Adipose tissue (tissue), 3 donors: ENCODE results near the gene MEGF11. TPM values are rescaled to one million over a fixed set of nuclear protein-coding genes. Genes with fewer than 3 reads are reported as not detected.

Source experiments
- H3K27ac ChIP-seq: one replicate; pipeline ENCODE4 v1.5.1; 2013; ENCODE audit warnings: low read depth, low read length
- WGBS, 3 donors: extraction: QIAGEN DNeasy Blood & Tissue Kit; methylation state at CpG; one replicate each; pipeline ENCODE4 v1.1.7; 2013; 5-methylcytosine and 5-hydroxymethylcytosine counted together
- polyA plus RNA-seq, 3 donors: library from polyadenylated mRNA; stranded (reverse); fragments of 200-250 nt; gene quantifications; one replicate each; pipeline ENCODE4 v1.2.3, GENCODE V29; 2013
- donor health status: healthy with polysubstance abuse.
- donor health status: Bipolar disorder and iron deficiency.
- donor health status: healthy.

Gene MEGF11
- polyA plus RNA-seq, 3 donors = 0.01 to 0.22 TPM; not detected in 1

DNA sequence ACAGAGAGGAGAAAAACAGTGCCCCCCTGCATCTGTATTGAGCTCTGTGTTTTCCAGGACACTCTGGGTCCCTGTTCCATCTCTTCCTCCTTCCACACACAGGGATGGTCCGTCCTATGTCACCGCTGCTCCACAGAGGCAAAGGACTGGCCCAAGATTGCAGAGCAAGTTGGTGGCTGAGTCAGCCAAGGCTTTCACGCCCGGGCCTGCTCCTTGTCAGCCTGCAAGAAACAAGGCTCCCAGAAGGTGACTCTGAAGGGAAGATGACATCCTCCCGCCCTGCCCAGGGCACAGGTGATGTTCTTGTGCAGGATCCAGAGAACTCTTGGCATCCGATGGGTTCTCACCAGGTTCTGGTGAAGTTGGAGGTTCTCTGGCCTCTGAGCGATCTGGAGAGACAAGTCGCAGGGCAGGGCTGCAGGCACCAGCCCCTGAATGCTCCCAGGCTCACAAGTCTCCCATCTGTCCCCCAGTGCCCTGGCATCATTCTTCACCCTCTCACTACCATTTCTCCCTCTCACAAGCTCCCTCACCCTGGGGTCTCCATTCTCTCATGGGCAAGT is 138.6 kb downstream of the MEGF11 start:
- WGBS, 3 donors = 92 to 94% (median 93%) methylated on average over 8 of the region's 8 CpGs
- H3K27ac ChIP-seq = no peak overlapping the region

DNA sequence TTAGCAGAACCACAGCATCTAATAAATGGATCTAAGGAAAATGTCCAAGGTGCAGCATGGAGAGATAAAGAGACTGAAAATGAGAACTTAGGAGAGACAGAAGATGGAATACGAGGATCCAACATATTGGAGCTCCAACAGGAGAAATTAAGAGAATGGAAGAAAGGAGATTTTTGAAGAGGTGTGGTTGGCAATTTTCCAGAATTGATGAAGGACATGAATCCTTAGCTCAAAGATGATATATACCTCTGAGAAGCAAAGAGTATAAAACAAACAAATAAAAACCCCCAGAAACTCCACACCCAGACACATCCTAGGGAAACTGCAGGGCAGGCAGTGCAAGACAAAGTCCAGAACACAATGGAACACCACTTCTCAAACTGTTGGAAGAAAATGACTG is 141.2 kb downstream of the MEGF11 start:
- 95 to 96% (median 96%) methylated on average over 1 of the region's 1 CpG for WGBS, 3 donors

DNA sequence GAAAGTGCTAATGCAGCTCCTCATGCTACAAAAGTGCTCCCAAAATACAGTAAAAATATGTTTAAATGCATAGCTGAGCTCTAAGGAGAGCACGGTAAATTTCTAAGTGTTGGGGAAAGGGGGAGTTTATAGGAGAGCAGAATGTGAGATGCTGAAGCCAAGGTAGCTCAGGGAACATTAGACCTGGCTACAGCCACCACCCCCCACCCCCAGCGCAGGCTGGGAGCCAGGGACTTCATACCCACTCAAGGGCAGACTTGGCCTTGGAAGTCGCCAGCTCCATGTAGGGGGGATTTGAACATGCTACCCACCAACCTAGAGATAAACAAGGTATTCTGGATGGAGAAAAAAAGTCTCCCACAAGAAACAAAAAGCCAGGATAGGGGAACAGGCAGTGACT is 142.2 kb downstream of the MEGF11 start:
- 71 to 90% (median 83%) methylated on average over 3 of the region's 3 CpGs for WGBS, 3 donors
- no peak overlapping the region for H3K27ac ChIP-seq

More for the DNA sequence above, 141.2 kb downstream of the MEGF11 start:
- no peak overlapping the region for H3K27ac ChIP-seq

DNA sequence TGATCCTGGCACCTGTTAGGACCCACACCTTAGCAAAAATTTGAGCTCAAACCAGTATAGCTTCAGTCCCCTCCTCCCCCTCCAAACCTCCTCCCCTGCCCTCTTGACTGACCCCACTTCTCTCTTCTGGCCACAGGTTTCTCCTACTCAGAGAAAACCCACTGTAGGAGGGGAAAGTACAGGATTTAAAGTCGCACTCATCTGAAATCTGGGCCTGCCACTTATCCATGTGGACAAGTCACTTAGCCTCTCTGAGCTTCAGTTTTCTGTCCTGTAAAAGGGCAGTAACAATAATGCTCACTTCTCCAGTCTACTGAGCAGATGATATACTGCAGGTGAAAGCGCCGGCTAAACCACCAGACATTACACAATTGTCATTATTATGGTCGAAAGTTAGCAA is 142.7 kb downstream of the MEGF11 start:
- WGBS, 3 donors = 85 to 87% (median 86%) methylated on average over 4 of the region's 4 CpGs
- no peak overlapping the region for H3K27ac ChIP-seq

DNA sequence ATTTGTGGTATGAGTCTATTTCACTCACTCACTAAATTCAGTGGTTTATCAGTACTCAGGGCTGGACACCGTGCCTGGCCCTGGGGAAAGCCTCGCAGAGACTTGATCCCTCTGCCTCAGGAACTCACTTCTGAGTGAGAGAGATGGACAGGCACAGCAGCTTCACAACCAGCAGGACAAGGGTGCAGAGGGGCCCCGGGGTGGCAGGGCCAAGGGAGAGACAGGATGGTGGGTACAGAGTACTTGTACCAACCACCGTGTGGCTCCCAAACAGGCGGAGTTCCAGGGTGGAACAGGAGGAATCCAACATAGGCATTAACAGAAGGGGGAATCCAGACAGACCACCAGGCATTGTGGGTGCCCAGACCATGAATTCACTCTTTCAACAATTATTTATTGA is 143.7 kb downstream of the MEGF11 start:
- H3K27ac ChIP-seq = no peak overlapping the region
- WGBS, 3 donors = 77 to 81% (median 81%) methylated on average over 5 of the region's 5 CpGs

DNA sequence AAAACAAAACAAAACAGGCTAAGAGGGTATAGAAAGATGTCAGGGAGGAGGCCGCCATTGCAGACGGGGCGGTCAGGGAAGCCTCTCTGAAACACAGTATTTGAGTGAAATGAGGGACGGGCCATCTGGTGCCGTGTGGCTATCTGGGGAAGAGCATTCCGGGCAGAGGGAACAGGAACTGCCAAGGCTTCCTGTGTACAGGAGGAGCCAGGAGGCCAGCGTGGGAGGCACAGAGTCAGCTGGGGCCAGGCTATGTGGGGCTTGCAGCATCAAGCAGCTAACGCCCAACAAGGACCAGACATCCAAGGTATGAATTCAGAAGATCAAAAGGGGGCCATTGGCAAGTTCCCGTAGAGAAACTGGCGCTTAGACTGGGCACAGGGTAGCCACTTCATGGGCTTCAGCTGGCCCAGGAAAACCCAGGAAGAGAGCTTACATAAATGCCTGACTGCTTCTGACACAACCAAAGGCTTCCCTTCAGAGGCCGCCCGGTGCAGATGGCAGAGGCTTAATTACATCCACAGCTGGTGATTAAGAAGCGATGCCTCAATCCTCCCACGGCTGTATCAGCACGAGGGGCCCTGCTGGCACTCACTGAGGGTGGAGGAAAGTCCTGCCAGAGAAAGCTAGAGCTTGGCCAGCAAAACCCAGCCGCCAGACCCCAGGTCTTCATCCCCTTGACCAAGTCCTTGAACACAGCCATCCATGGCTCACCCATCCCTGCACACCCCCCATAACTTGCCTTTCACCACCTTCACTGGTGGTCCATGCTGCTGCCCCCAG is 144.9 kb downstream of the MEGF11 start:
- H3K27ac ChIP-seq = no peak overlapping the region
- 69 to 89% (median 70%) methylated on average over 16 of the region's 16 CpGs for WGBS, 3 donors

DNA sequence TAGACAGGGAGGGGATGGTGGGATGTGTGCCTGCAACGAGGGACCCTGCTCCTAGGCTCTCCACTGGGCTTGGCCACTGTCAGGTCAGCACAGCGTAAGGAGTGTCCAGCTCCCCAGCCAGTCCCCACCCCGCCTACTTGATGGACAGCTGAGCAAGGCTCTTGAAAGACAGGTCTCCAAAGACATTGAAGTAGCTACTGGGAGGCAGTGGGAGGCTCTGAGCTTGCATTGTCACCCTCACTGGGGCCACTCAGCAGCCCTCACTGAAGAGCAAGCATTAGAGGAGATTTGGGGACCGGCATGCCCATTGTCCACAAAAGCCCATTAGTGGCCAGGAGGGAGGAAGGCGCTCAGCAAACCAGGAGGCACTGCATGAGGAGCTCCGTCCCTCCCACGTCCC is 146.5 kb downstream of the MEGF11 start:
- WGBS, 3 donors = 71 to 89% (median 78%) methylated on average over 7 of the region's 7 CpGs
- H3K27ac ChIP-seq = no peak overlapping the region

DNA sequence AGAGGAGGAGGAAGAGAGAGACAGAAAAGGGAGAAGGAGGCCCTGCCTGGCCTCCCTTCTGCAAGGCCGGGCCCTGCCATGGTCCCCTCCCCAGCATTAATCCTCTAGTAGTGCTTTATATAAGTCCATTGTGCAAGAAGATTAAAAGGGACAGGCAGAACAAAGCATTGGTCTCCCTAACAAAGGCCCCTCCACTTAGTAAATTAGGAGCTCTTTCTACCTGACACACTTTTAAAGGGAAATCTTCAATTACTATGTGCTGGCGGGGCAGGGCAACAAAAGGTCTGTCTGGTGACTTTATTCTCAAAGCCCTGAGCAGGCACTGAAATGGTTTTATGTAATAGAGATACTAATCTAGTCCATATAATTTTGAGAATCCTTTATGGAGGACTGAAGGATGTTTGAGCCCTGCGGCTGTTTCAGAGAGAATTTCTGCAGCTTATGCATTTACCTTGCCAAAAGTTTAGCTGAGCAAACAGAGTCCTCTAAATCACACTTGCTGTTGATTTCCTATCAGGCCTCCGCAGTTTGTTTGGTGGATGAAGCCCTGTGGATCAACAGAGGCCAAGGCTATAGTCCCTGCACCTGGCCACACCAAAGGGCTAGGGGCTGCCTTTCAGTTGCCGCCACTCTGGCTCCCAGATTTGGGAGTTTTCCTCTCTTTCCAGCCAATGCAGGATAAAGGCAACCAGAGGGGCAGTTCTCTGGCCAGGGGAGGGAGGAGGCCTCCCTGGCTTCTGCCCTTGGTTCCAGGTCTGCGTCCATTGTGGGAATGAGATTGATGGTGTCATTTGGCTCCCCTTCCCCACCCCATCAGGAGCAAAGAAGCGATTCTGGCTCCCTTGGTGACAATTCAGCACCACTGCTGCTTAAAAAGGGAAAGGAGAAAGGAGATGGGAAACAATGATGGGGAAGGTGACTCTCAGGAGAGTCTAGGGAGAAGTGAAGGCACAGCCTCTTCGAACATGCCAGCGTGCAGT is 148.0 kb downstream of the MEGF11 start:
- WGBS, 3 donors = 59 to 88% (median 84%) methylated on average over 9 of the region's 9 CpGs
- H3K27ac ChIP-seq = no peak overlapping the region

DNA sequence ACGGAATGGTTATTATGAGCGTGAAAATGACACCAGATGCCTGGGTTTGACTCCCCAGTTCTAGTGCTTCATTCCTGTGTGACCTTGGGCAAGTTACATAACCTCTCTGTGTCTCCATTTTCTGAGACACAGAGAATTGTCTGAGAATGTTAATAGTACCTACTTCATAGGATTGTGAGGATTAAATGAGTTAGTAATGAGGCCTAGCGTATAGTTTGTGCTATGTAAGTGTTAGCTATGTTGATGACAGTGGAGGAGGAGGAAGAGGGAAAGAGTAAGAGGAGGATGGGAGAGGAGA is 150.3 kb downstream of the MEGF11 start:
- no peak overlapping the region for H3K27ac ChIP-seq
- WGBS, 3 donors = 82 to 94% (median 93%) methylated on average over 3 of the region's 3 CpGs

DNA sequence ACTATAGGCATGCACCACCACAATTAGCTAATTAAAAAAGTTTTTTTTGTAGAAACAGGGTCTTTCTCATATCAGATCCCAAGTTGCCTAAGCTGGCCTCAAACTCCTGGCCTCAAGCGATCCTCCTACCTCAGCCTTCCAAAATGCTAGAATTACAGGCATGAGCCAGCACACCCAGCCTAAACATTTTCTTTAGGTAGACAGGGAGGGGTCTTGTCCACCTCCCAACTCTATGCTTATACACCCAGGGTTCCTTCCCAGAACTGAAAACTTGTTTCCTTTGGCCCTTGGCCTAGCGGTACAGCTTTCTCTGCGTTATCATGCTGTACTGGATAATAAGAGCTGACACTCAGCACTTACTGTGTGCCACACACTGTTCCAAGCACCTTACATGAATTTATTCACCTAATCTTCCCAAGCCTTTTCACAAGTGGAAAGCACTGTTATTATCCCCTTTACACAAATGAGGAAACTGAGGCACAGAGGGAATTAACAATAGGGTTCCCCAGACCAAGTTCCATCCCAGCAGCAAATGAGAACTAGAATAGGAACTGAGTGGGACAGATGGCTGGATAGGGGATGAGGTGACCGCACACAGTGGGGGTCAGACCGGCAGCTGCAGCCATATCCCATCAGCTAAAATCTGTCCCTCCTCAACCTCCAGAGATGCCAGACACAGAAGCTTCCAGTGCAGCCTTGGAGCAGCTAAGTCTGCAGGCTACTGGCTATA is 150.8 kb downstream of the MEGF11 start:
- no peak overlapping the region for H3K27ac ChIP-seq
- 71 to 91% (median 90%) methylated on average over 5 of the region's 5 CpGs for WGBS, 3 donors

DNA sequence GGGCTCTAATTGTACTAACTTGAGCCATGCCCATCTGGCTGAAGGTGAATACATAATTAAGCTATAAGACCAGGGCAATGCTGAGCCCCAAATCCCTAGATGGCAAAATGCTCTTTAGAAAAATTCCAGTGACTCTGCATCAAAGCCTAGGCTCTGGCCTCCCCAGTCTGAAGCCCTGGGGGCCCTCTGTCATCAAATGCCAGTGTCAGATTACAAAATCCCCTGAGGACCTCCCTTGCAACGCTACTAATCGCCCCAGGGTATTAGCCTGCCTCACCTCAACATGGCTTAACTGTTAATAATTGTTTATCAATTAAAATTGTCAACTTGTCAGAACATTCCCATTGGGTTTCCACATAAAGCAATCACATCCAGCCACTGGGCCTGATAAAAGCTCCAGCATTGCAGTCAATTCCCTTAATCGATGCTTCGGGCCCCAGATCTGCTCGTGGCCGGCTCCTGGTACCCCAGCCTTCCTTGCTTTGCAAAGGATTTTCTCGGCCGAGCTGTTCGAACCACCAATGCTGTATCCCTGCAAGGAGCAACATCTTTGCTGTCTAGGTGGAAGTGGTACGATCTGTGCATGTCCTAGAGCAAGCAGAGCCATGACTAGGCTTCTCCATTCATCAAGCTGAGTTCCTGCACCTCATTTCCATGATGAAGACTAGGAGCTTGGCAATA is 151.7 kb downstream of the MEGF11 start:
- no peak overlapping the region for H3K27ac ChIP-seq
- 75 to 83% (median 79%) methylated on average over 10 of the region's 10 CpGs for whole genome bisulfite sequencing, 3 donors

DNA sequence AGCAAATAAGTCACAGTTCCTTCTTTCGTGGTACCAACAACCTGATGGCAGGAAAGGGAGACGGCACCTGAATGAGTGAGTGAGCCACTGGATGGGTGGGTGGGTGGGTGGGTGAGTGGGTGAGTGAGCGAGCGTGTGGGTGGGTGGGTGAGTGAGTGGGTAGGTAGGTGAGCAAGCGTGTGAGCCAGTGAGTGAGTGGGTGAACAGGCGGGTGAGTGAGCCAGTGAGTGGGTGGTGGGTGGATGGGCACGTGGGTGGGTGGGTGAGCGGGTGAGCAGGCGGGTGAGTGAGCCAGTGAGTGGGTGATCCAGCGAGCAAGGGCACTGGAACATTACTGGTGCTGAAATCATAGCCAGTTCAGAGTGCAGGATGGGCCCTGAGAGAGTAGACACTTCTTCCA is 152.8 kb downstream of the MEGF11 start:
- 77 to 92% (median 82%) methylated on average over 10 of the region's 10 CpGs for WGBS, 3 donors
- no peak overlapping the region for H3K27ac ChIP-seq

DNA sequence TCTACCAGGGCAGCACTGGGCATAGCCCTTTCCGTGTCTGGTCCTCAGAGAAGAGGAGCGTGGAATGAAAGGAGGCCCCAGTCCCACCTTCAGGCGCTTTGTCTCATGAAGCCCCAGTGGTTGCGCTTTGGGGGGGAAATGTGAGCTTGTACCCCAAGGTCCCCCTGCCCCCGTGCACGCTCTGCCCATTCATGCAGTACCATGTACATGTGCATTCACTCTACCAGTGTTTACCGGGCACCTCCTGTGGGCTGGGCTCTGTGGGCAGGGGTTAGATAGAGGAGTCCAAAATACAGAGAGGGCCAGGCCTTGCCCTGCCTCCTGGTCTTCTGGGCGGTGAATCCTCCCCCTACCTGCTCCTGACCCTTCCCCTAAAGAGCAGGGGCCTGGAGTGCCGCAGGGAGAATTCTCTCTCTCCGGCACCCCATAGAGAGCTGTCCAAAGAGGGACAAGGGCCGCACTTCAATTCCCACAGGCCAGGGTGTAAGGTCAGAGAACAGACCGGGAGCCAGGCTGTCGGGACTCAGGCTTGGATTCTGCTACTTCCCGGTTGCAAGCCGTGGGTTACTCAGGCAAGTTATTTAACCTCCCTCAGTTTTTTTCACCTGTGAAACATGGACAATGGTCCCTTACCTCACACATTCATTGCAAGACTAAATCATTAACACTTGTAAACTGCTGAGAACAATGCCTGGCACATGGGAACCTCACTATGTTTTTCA is 153.4 kb downstream of the MEGF11 start:
- H3K27ac ChIP-seq = no peak overlapping the region
- WGBS, 3 donors = 74 to 83% (median 80%) methylated on average over 15 of the region's 15 CpGs

DNA sequence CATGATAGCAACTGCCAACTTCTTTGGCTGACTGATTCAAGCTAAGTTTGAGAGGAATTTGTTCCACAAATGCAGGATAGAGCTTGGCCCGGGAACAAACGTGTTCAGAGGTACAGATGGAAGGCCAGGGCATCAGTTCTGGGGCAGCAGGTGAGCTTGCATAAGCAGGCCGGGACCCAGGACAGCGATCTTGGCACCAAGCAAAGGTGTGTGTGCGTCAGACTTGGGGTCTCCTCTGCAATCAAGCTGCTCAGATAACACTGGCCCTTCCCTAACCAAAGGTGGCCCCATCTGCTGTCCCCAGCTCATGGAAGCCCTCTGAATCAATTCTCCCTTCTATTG is 155.6 kb downstream of the MEGF11 start:
- 70 to 78% (median 73%) methylated on average over 5 of the region's 5 CpGs for WGBS, 3 donors
- no peak overlapping the region for H3K27ac ChIP-seq

DNA sequence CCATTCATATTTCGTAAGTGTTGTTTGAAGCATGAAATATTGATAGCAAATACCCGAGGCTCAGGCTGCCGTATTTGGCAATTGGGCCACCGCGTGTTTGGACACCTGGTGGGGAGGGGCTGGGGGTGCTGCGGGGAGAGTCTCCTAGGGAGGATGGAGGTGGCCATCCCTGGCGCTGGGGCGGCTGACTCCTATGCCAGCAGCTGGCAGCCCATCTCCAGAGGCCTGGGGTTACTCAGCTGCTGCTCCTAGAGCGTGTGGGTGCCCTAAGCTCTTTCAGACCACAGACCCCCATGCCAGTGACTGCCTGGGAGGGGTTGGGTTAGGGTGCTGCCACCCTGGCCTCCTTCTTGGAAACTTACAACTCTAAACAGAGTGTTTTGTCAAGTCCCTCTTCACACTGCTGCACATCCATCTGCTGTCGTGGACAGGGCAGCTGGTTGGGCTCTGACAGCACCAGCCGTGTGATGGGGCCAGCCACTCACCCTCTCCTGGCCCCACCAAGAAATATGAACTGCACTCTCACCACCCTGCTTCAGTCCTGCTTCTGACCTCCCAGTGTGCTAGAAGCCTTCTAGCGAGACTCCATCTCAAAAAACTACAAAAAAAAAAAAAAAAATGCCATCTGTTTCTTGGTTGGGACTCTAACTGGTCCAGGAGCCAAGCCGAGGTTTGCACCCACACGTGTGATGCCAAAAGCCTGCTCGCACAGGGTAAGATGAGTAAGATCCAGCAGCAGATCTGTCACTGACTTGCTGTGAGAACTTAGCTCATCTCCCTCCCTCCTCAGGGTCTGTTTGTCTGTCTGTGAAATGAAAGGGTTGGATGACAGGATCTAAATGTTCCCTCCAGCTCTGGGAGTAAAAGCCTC is 156.2 kb downstream of the MEGF11 start:
- 72 to 83% (median 72%) methylated on average over 15 of the region's 15 CpGs for WGBS, 3 donors
- no peak overlapping the region for H3K27ac ChIP-seq

DNA sequence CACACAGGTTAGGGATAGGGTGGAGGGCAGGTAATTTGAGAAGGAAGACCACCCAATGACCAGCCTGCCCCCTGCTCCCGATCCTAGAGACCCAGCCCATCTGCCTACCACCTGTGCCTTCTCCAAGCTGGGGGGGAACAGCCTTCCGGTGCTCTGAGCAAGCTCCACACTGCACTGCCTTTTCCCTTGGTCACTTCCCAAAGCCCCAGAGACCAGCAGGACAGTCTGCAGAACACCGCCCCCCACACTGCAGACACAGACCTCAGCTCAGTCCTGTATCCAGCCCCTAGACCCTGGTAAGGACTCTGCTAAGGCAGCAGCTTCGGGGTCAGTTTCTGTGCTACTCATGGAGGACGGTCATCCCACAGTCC is 156.9 kb downstream of the MEGF11 start:
- 76 to 88% (median 80%) methylated on average over 5 of the region's 5 CpGs for WGBS, 3 donors
- no peak overlapping the region for H3K27ac ChIP-seq
